SH-SY5Y (cell line): ENCODE results near the gene ZIC2.

ENCODE experiments used
- GATA2 ChIP-seq: IDR thresholded peaks from 2 replicates; pipeline ENCODE4 v1.6.1; 2011; ENCODE audit warnings: mild to moderate bottlenecking, low read depth, low read length
- GATA3 ChIP-seq: IDR thresholded peaks from 2 replicates; pipeline ENCODE4 v1.6.1; 2011; ENCODE audit warnings: low read depth, mild to moderate bottlenecking, low read length, moderate library complexity

- TF ChIP-seq GATA2 (no peak), GATA3 (no peak)
Measured at GRCh38 chr13:99978799-99979452, 2.7 kb upstream of the ZIC2 start.
